Lower lobe of right lung (tissue), 2 donors: ENCODE measurements around the gene CDKN1C. TPM values are rescaled to one million over a fixed set of nuclear protein-coding genes. Genes with fewer than 3 reads are reported as not detected.

ENCODE experiments used
- ATAC-seq, 2 donors: fragments of 200-7000 bp; cut with Tn5 transposase; one replicate each; pipeline ENCODE4 v1.9.1; 2020 to 2022; ENCODE audit warnings: mild to moderate bottlenecking in 2 of 2, moderate library complexity in 2 of 2
- DNase-seq: peaks from one replicate; pipeline ENCODE4 v3.0.0-alpha.2; 2020
- H3K27ac ChIP-seq: fragments of 200-600 bp; one replicate; pipeline ENCODE4 v1.8.0; 2022
- H3K27me3 ChIP-seq: fragments of 200-600 bp; one replicate; pipeline ENCODE4 v1.8.0; 2022; ENCODE audit warnings: low read depth
- H3K36me3 ChIP-seq: fragments of 200-600 bp; one replicate; pipeline ENCODE4 v1.8.0; 2022; ENCODE audit warnings: mild to moderate bottlenecking
- H3K4me1 ChIP-seq: fragments of 200-600 bp; one replicate; pipeline ENCODE4 v1.8.0; 2022
- H3K4me3 ChIP-seq: fragments of 200-600 bp; one replicate; pipeline ENCODE4 v1.8.0; 2022; ENCODE audit warnings: mild to moderate bottlenecking
- H3K9me3 ChIP-seq: fragments of 200-600 bp; one replicate; pipeline ENCODE4 v1.8.0; 2022
- intact Hi-C: fragments of 100-400 bp; cut with DNase I; formaldehyde crosslinking; loops from one replicate; pipeline ENCODE4 v1.11.0; 2022
- total RNA-seq: library from RNA; stranded (reverse); fragmentation: NEBNext Ultra II Directional; extraction: Animal tissue kit (Norgen Biotek cat#: 25700); gene quantifications from one replicate; pipeline ENCODE4 v1.2.1, GENCODE V29; 2021
- TF ChIP-seq, protein P1 (sequence below): fragments of 200-600 bp; IDR thresholded peaks from one replicate; pipeline ENCODE4 v1.8.0; 2022; ENCODE audit warnings: antibody characterized with exemption, mild to moderate bottlenecking
- donor health status: DM: no; HTN: yes; CAD: no; lungs with severe emphysema.

The CDKN1C gene
- total RNA-seq, 1 donor from 2014 or later: 39.5 TPM

DNA sequence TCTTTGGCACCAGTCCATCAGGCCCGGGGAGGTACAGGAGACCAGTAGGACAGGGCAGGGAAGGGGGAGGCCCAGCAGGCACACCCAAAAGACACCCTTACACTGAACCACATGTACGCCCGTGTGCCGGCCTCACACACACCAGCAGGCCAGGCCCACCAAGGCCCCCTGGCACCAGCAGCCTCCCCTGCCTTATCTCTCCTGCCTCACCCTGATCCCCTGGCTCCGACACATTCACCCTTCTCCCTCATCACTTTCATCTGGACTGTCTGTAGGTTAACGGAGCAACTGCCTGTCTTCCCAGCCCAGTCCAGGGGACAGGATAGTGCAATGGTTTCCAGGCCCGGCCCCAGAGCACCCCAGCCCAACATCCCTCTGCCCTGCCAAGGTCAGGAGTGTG is 4.9 kb downstream of the CDKN1C start:
- Histone ChIP-seq H3K9me3 (no peaks in the 10 kb centered on the region), H3K36me3 (no peaks in the 10 kb centered on the region), H3K4me1 (peaks cover 16% of the 10 kb centered on the region), H3K4me3 (no peak overlapping the region), H3K27me3 (no peaks in the 10 kb centered on the region), H3K27ac (no peak overlapping the region)
- ATAC-seq (no peak), DNase-seq (no peak)
- TF ChIP-seq, protein P1, sequence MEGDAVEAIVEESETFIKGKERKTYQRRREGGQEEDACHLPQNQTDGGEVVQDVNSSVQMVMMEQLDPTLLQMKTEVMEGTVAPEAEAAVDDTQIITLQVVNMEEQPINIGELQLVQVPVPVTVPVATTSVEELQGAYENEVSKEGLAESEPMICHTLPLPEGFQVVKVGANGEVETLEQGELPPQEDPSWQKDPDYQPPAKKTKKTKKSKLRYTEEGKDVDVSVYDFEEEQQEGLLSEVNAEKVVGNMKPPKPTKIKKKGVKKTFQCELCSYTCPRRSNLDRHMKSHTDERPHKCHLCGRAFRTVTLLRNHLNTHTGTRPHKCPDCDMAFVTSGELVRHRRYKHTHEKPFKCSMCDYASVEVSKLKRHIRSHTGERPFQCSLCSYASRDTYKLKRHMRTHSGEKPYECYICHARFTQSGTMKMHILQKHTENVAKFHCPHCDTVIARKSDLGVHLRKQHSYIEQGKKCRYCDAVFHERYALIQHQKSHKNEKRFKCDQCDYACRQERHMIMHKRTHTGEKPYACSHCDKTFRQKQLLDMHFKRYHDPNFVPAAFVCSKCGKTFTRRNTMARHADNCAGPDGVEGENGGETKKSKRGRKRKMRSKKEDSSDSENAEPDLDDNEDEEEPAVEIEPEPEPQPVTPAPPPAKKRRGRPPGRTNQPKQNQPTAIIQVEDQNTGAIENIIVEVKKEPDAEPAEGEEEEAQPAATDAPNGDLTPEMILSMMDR: no peak
- intact Hi-C loops: no loop called here

DNA sequence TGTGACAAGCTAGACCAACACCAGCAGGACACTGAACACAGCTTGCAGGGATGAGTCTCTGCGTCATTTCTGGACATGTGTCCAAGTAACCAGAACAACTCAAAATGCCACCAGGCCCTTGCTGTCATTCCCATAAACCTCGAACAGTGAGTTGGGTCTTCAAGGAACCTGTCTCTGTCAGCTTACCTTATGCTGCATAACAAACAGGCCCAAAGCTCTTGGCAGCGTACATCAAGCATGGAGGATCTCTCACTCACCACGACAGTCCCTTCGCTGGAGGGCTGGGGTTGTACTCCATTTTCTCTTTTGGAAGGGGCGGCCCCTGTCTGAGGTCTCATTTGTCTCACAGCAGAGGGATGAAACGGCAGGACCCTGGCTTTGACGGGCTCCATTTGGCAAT is 6.8 kb downstream of the CDKN1C start:
- no peak for ATAC-seq
- Histone ChIP-seq H3K36me3 (no peaks in the 10 kb centered on the region), H3K9me3 (no peaks in the 10 kb centered on the region), H3K27ac (no peak overlapping the region), H3K4me1 (peaks cover 11% of the 10 kb centered on the region), H3K27me3 (no peaks in the 10 kb centered on the region), H3K4me3 (no peak overlapping the region)
- intact Hi-C loops: no loop called here
- TF ChIP-seq, protein P1: no peak
- DNase-seq: no peak

DNA sequence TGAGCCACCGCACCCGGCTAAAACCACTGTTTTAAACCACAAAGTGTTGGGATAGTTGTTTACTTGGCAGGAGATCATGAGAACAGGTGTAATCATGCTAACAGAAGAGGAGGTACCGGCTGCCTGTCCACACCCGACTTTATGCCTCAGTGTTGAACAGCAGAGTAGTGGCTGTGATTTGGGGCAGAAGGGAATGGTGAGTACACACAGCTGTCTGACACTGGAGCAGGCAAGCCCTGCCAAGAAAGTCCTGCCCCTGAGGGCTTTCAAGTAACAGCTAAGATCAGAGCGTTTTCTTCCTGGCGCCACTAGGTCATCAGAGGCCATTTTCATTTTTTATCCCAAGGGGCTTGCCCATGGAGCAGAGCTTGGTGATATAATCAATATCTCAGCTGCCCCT is 8.1 kb downstream of the CDKN1C start:
- Histone ChIP-seq H3K27ac (no peak overlapping the region), H3K9me3 (no peaks in the 10 kb centered on the region), H3K4me1 (peaks cover 3% of the 10 kb centered on the region), H3K4me3 (no peak overlapping the region), H3K27me3 (no peaks in the 10 kb centered on the region), H3K36me3 (no peaks in the 10 kb centered on the region)
- intact Hi-C loops: no loop called here
- TF ChIP-seq, protein P1: no peak
- DNase-seq (no peak), ATAC-seq (peak; percentile 21 to 25)

DNA sequence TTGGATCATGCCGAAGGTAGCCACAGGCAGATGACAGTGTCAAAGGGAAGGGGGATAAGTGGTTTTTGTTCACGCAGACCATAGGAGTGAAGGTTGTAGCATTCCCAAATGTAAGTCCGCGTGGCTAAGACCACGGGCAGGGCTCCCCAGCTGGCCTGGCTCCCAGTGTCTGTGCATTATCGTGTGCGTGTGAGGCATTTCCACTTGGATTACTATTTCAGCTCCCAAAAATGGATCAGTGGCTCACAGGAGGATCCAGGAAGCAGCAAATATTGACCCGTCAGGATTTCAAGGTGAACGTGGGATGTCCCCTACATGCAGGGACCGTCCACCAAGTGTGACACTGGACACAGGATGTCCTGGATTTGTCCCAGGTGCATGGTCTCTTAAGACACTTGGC is 10.6 kb downstream of the CDKN1C start:
- no peak overlapping the region for H3K27ac ChIP-seq
- intact Hi-C loops: no loop called here
- H3K9me3 ChIP-seq: no peaks in the 10 kb centered on the region
- peaks cover 6% of the 10 kb centered on the region for H3K4me1 ChIP-seq
- no peaks in the 10 kb centered on the region for H3K36me3 ChIP-seq
- H3K4me3 ChIP-seq: no peak overlapping the region
- H3K27me3 ChIP-seq: peaks cover 12% of the 10 kb centered on the region
- DNase-seq (no peak), ATAC-seq (no peak)
- TF ChIP-seq, protein P1: no peak

DNA sequence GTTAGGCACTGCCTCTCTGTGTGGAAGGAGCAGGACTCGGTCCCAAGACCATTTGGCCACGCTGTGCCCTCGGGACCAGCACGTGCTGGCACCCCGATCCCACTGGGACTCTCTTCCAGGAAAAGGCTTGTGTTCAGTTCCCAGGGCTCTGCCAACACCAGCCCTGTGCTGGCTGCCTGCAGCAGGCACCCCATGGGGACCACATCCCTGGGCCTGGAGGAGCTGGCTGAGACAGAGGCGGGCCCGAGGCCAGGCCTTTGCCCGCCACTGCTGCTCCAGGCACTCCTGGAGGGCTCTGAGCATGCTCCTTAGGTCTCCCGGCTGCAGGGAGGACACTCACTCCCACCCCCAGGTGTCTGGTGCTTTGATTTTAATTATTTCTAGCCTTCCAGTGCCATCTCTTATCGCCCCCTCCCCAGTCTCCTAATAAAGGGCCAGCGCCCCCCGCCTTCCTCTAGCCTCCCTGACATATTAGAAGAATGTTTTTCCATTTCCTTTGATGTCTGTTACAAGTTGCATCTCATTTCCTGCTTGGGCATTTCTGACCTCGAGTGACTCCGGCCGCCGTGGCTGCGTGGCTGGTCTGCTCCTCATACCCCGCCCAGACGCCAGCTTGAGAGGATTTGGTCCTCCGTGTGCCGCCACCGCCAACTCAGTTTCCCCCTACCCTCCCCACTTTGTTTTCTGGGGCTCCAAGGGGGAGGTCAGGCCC is 14.4 kb downstream of the CDKN1C start:
- intact Hi-C loops: no loop called here
- ATAC-seq: no peak
- DNase-seq: no peak
- H3K4me1 ChIP-seq: peaks cover 13% of the 10 kb centered on the region
- no peaks in the 10 kb centered on the region for H3K9me3 ChIP-seq
- H3K4me3 ChIP-seq: no peak overlapping the region
- H3K27me3 ChIP-seq: peaks cover 33% of the 10 kb centered on the region
- H3K27ac ChIP-seq: no peak overlapping the region
- no peaks in the 10 kb centered on the region for H3K36me3 ChIP-seq
- TF ChIP-seq, protein P1: no peak
